Thyroid gland (tissue), 4 donors: Measurements from ENCODE around the gene BUD31. TPM values are rescaled to one million over a fixed set of nuclear protein-coding genes. Genes with fewer than 3 reads are reported as not detected.

Experiments used
- DNase-seq, 2 donors: peaks; one replicate each; pipeline ENCODE4 v3.0.0-alpha.2; 2019
- H3K27ac ChIP-seq, 3 donors: fragments of 200-600 bp; sonication (generic); 1 replicate in 2 of 3; 2 replicates in 1 of 3; pipeline ENCODE4 v1.5.1; 2016 to 2019; ENCODE audit warnings: mild to moderate bottlenecking in 1 of 3, moderate library complexity in 1 of 3
- H3K27me3 ChIP-seq: fragments of 200-600 bp; sonication (generic); one replicate; pipeline ENCODE4 v1.5.1; 2019
- H3K36me3 ChIP-seq, 2 donors: fragments of 200-600 bp; sonication (generic); one replicate each; pipeline ENCODE4 v1.5.1; 2016 to 2019
- H3K4me1 ChIP-seq, 2 donors: fragments of 200-600 bp; sonication (generic); one replicate each; pipeline ENCODE4 v1.5.1; 2017 to 2019
- H3K4me3 ChIP-seq, 3 donors: fragments of 200-600 bp; sonication (generic); replicated peaks in 1 of 3; 1 replicate in 2 of 3; 2 replicates in 1 of 3; pipeline ENCODE4 v1.5.1; 2016; ENCODE audit warnings: mild to moderate bottlenecking in 1 of 3
- H3K9me3 ChIP-seq: fragments of 200-600 bp; sonication (generic); one replicate; pipeline ENCODE4 v1.5.1; 2017
- CTCF ChIP-seq, 6 experiments: fragments of 200-600 bp in 3 of 6; fragments of 450-650 bp in 3 of 6; sonication (generic) in 3 of 6; IDR thresholded peaks; one replicate each; pipeline ENCODE4 v1.5.1; 2016 to 2019; ENCODE audit warnings: antibody characterized with exemption in 6 of 6, mild to moderate bottlenecking in 2 of 6, inconsistent platforms in 1 of 6, moderate library complexity in 1 of 6
- POLR2A ChIP-seq, 2 donors: fragments of 450-650 bp; IDR thresholded peaks; one replicate each; pipeline ENCODE4 v1.6.1; 2017; ENCODE audit warnings: antibody characterized with exemption in 2 of 2, mild to moderate bottlenecking in 2 of 2, moderate library complexity in 1 of 2
- WGBS, 2 donors: methylation state at CpG; one replicate each; pipeline ENCODE4 v1.1.5; 2017; 5-methylcytosine and 5-hydroxymethylcytosine counted together
- intact Hi-C: fragments of 100-400 bp; cut with DNase I; formaldehyde crosslinking; loops from one replicate; pipeline ENCODE4 v1.15.1; 2023
- total RNA-seq, 4 donors: library from RNA; depleted of rRNA; stranded (reverse); fragments of >200 nt; gene quantifications; one replicate each; pipeline ENCODE4 v1.2.3, GENCODE V29; 2016

Gene BUD31
- total RNA-seq, 4 donors from 2014 or later: 41.9 to 89.1 (median 65.4) TPM

- H3K27ac ChIP-seq: no peak overlapping the region
- no peaks in the 10 kb centered on the region for H3K9me3 ChIP-seq
- no peaks in the 10 kb centered on the region for H3K4me1 ChIP-seq
- H3K27me3 ChIP-seq: no peaks in the 10 kb centered on the region
- TF ChIP-seq POLR2A (IDR thresholded peaks at IDR 0.05): no peak
- TF ChIP-seq CTCF (IDR thresholded peaks at IDR 0.05): peak in 5 of 6 experiments; percentile 16 to 60 (median 35)
- intact Hi-C loops: no loop called here
- peak; percentile 58 to 62 for DNase-seq
- H3K4me3 ChIP-seq: no peak overlapping the region
- peaks cover 27 to 59% of the 10 kb centered on the region in 2 donors for H3K36me3 ChIP-seq
- WGBS, 2 donors: 81 to 89% methylated on average over 16 to 17 of the region's 17 CpGs
Observed at GRCh38 chr7:99365318-99366141, 43.2 kb upstream of the BUD31 start.

- TF ChIP-seq POLR2A (IDR thresholded peaks at IDR 0.05) (no peak), CTCF (IDR thresholded peaks at IDR 0.05) (no peak)
- Histone ChIP-seq H3K4me1 (peaks cover under 1% of the 10 kb centered on the region in 2 donors), H3K9me3 (no peaks in the 10 kb centered on the region), H3K27me3 (no peaks in the 10 kb centered on the region), H3K4me3 (no peak overlapping the region), H3K27ac (no peak overlapping the region), H3K36me3 (peaks cover 17 to 48% of the 10 kb centered on the region in 2 donors)
- 87 to 88% methylated on average over 10 of the region's 11 CpGs for WGBS, 2 donors
- no peak for DNase-seq
- intact Hi-C loops: no loop called here
Observed at GRCh38 chr7:99366646-99367045, 42.1 kb upstream of the BUD31 start.

GRCh38 chr7:99368750-99369389 is 39.9 kb upstream of the BUD31 start:
- DNase-seq: no peak
- Histone ChIP-seq H3K27me3 (no peaks in the 10 kb centered on the region), H3K27ac (peak overlapping the region in 1 of 3 donors; percentile 23), H3K36me3 (peaks cover 6 to 31% of the 10 kb centered on the region in 2 donors), H3K4me3 (no peak overlapping the region), H3K9me3 (no peaks in the 10 kb centered on the region), H3K4me1 (peaks cover 17 to 18% of the 10 kb centered on the region in 2 donors)
- intact Hi-C loops: no loop called here
- 88 to 89% methylated on average over 8 to 13 of the region's 13 CpGs for WGBS, 2 donors
- TF ChIP-seq POLR2A (IDR thresholded peaks at IDR 0.05): no peak
- no peak for TF ChIP-seq CTCF (IDR thresholded peaks at IDR 0.05)

- Histone ChIP-seq H3K36me3 (peaks cover 2 to 21% of the 10 kb centered on the region in 2 donors), H3K4me3 (no peak overlapping the region), H3K27ac (peak overlapping the region in 1 of 3 donors; percentile 23), H3K27me3 (no peaks in the 10 kb centered on the region), H3K9me3 (no peaks in the 10 kb centered on the region), H3K4me1 (peaks cover 20 to 21% of the 10 kb centered on the region in 2 donors)
- intact Hi-C loops: no loop called here
- TF ChIP-seq POLR2A (IDR thresholded peaks at IDR 0.05) (no peak), CTCF (IDR thresholded peaks at IDR 0.05) (no peak)
- no peak for DNase-seq
- WGBS, 2 donors: 65 to 70% methylated on average over 9 of the region's 9 CpGs
Observed at GRCh38 chr7:99369767-99370391, 38.9 kb upstream of the BUD31 start.
